Choroid plexus epithelial cell (primary cell): ENCODE results near the gene PDGFRA.

Source experiments
- DNase-seq: peaks from one replicate; pipeline ENCODE4 v3.0.0-alpha.2; 2010; ENCODE audit warnings: low read depth
- H3K4me3 ChIP-seq: 2 replicates; pipeline ENCODE4 v1.5.1; 2011; ENCODE audit warnings: low read depth, mild to moderate bottlenecking, control low read depth, low read length, moderate library complexity
- TF ChIP-seq, protein P1 (sequence below): conservative IDR thresholded peaks from 2 replicates; pipeline ENCODE4 v1.5.1; 2011; ENCODE audit warnings: low read depth, mild to moderate bottlenecking, control low read depth, inconsistent platforms, low read length, moderate library complexity

Gene PDGFRA

DNA sequence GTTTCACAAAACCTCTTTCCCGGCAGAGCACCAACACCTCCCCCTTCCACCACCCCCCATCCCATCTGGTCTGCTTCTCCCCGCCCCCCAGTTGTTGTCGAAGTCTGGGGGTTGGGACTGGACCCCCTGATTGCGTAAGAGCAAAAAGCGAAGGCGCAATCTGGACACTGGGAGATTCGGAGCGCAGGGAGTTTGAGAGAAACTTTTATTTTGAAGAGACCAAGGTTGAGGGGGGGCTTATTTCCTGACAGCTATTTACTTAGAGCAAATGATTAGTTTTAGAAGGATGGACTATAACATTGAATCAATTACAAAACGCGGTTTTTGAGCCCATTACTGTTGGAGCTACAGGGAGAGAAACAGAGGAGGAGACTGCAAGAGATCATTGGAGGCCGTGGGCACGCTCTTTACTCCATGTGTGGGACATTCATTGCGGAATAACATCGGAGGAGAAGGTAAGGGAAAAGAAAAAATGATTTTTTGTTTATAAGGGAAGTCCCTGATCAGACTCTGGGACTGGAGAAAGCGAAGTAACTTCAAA is at the start of gene PDGFRA:
Gene PDGFRA (plus strand): TSS at position 333 of the 541 bp plus-strand sequence. CDS start 29,476 bp downstream, outside the sequence.
- H3K4me3 ChIP-seq: peak within 1 kb of the TSS; percentile 87
- TF ChIP-seq, protein P1, sequence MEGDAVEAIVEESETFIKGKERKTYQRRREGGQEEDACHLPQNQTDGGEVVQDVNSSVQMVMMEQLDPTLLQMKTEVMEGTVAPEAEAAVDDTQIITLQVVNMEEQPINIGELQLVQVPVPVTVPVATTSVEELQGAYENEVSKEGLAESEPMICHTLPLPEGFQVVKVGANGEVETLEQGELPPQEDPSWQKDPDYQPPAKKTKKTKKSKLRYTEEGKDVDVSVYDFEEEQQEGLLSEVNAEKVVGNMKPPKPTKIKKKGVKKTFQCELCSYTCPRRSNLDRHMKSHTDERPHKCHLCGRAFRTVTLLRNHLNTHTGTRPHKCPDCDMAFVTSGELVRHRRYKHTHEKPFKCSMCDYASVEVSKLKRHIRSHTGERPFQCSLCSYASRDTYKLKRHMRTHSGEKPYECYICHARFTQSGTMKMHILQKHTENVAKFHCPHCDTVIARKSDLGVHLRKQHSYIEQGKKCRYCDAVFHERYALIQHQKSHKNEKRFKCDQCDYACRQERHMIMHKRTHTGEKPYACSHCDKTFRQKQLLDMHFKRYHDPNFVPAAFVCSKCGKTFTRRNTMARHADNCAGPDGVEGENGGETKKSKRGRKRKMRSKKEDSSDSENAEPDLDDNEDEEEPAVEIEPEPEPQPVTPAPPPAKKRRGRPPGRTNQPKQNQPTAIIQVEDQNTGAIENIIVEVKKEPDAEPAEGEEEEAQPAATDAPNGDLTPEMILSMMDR: no peak
- DNase-seq: peak; percentile 95

DNA sequence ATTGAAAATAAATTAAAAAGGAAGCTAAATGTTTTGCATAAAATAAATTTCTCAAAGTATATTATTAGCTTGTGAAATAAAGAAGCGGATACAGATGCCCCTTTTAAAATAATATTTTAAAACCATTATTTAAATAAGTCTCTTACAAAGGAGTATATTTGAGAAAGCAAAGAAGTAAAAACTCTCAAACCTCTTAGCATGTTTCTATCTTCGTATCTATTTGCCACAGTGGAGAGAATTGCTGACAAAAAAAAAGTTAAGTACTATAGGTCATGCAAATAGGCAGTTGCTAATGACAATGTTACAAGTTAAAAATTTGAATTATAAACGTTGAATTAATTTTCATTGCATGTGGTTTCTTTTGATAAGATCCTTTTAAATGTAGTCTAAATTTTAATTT is 44.5 kb upstream of the PDGFRA start:
- H3K4me3 ChIP-seq: no peak overlapping the region
- DNase-seq: no peak
- TF ChIP-seq, protein P1: no peak

DNA sequence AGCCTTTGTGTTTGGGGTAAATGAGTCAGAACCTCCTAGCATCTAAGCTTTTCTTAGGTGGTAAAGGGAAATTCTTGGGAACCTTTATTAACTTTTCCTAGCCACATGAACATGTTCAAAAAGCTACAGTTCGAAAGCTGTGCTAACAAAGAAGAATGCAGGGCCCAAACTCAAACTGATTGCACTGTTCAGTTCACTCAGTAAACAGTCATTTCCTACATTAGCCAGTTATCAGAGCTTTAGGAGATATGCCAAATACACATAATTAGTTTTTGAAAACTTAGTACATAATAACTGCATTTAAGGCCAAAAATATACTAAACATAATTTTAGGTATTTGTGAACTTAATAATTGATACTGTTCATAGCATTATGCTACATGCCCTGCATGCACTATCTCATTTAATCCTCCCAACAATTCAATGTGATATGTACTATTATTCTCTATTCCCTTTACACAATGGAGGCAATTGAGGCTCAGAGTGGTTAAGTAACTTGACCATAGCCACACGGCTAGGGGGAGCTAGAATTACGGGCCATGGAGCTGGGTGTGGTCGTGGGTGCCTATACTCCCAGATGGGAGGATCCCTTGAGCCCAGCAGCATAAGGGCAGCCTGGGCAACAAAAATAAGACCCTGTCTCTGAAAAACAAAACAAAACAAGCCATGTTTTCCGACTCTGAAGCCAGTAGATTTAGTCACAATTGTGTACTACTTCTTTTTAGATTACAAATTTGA is 43.9 kb upstream of the PDGFRA start:
- no peak for DNase-seq
- no peak overlapping the region for H3K4me3 ChIP-seq
- TF ChIP-seq, protein P1: no peak

DNA sequence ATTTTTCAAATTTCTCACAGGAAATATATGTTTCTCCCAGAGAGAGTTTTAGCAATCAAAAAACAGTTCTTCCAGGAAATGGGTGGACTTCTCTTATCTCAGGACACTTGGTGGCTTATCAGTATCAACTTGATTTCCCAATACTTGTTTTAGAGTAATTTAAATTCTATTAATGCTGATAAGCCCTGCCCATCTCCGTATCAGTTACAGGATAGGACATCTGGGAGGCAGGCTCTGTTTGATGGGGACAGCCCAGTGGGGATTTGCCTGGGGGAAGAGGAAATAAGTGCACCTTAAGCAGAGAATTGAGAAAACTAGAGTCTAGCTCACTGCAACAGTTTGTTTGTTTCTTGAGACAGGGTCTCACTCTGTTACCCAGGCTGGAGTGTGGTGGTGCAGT is 43.2 kb upstream of the PDGFRA start:
- DNase-seq: no peak
- H3K4me3 ChIP-seq: no peak overlapping the region
- TF ChIP-seq, protein P1: no peak

DNA sequence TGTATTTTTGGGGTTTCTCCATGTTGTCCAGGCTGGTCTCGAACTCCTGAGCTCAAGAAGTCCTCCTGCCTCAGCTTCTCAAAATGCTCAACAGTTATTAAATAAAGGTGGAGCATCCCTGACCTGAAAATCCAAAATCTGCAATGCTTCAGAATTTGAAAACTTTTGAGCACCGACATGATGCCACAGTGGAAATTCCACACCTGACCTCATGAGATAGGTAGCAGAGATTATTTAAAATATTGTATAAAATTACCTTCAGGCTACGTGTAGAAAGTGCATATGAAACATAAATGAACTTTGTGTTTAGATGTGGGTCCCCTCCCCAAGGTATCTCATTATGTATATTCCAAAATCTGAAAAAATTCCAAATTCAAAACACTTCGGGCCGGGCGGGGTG is 42.7 kb upstream of the PDGFRA start:
- H3K4me3 ChIP-seq: no peak overlapping the region
- no peak for DNase-seq
- TF ChIP-seq, protein P1: no peak

DNA sequence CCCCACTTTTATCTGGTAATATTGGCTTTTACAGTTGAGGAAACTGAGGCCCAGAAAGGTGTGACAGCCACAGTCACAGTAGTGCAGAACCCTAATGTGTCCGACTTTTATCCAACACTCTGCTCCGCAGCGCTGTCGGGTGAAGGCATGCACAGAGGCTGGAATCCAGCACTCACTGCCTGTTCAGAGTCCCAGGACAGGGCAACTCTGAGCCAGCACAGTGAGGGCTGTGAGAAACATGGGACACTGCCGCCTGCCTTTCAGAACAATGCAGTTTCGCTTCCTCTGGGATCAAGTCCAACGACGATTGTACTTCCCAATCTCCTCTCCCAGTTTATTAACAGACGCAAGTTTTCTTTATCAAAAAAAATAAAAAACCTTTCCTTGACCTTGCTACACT is 41.9 kb upstream of the PDGFRA start:
- DNase-seq: no peak
- TF ChIP-seq, protein P1: no peak
- no peak overlapping the region for H3K4me3 ChIP-seq

DNA sequence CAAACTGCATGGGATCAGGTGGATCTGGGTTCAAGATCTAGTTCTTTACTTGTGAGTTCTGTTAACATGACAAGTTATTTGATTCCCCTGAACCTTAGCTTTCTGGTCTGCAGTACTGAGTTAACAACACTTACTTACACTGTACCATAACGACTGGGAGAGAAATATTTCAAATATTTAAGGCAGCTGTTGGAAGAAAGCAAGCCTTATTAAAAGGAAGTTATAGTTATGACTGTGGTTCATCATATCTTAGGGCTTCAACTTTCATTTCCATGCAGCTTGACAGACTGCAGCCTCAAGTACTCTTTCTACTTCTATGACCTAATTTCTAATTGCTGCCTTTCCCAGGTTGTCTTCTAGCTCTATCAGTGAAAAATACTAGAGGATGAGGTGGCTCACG is 40.0 kb upstream of the PDGFRA start:
- TF ChIP-seq, protein P1: no peak
- peak; percentile 75 for DNase-seq

More for the DNA sequence above, 40.0 kb upstream of the PDGFRA start:
- no peak overlapping the region for H3K4me3 ChIP-seq
